ENCODE results near the gene LBP.
"Not testable (repeated sequence)": the region's sequence is repeated elsewhere in the genome, so short reads cannot be mapped to it uniquely, and the experiment has no call there.

LBP gene

GRCh38 chr20:38350879-38351775, 4.8 kb downstream of the LBP start:
- FAIRE-seq: no peak

- no peak for FAIRE-seq
Observed at GRCh38 chr20:38353316-38353715, 7.0 kb downstream of the LBP start.

GRCh38 chr20:38354227-38354626, 7.9 kb downstream of the LBP start:
- no peak for FAIRE-seq

- no peak for FAIRE-seq
Observed at GRCh38 chr20:38355161-38356012, 9.1 kb downstream of the LBP start.

GRCh38 chr20:38357653-38358207, 11.4 kb downstream of the LBP start:
- FAIRE-seq: no peak

GRCh38 chr20:38358556-38358955, 12.3 kb downstream of the LBP start:
- no peak for FAIRE-seq

GRCh38 chr20:38363004-38363747, 16.9 kb downstream of the LBP start:
- no peak for FAIRE-seq

- FAIRE-seq: no peak
Observed at GRCh38 chr20:38369389-38369788, 23.1 kb downstream of the LBP start.

- no peak for FAIRE-seq
Observed at GRCh38 chr20:38372806-38373205, 26.5 kb downstream of the LBP start.

GRCh38 chr20:38373231-38373867, 27.1 kb downstream of the LBP start:
- no peak for FAIRE-seq

GRCh38 chr20:38373898-38374297, 27.6 kb downstream of the LBP start:
- FAIRE-seq: no peak

- FAIRE-seq: no peak
Observed at GRCh38 chr20:38377039-38377685, 30.9 kb downstream of the LBP start.

GRCh38 chr20:38377838-38378237, 31.6 kb downstream of the LBP start:
- not testable (repeated sequence) for FAIRE-seq

- no peak for FAIRE-seq
Observed at GRCh38 chr20:38383147-38383546, 36.9 kb downstream of the LBP start.

- no peak for FAIRE-seq
Observed at GRCh38 chr20:38386004-38386403, 39.7 kb downstream of the LBP start.

- no peak for FAIRE-seq
Observed at GRCh38 chr20:38386851-38387250, 40.6 kb downstream of the LBP start.

GRCh38 chr20:38387953-38388352, 41.7 kb downstream of the LBP start:
- FAIRE-seq: no peak

- no peak for FAIRE-seq
Observed at GRCh38 chr20:38392356-38392755, 46.1 kb downstream of the LBP start.

GRCh38 chr20:38393259-38393658, 47.0 kb downstream of the LBP start:
- FAIRE-seq: no peak

GRCh38 chr20:38395165-38395564, 48.9 kb downstream of the LBP start:
- no peak for FAIRE-seq

- FAIRE-seq: not testable (repeated sequence)
Observed at GRCh38 chr20:38395751-38396395, 49.6 kb downstream of the LBP start.

Measured in G401.6 (cell line).